Spleen (tissue), 11 donors: ENCODE data around the gene PEX10. TPM values are rescaled to one million over a fixed set of nuclear protein-coding genes. Genes with fewer than 3 reads are reported as not detected.

Experiments used
- DNase-seq: peaks from one replicate; pipeline ENCODE4 v3.0.0-alpha.2; 2020
- H3K27ac ChIP-seq, 8 donors: fragments of 200-600 bp; sonication (generic) in 7 of 8; 1 replicate in 4 of 8; 2 replicates in 4 of 8; pipeline versions ENCODE4 v1.5.0 to v1.8.0; 2016 to 2021; ENCODE audit warnings: inconsistent platforms in 4 of 8, mild to moderate bottlenecking in 4 of 8, moderate library complexity in 1 of 8
- H3K27me3 ChIP-seq, 7 donors: fragments of 200-600 bp; sonication (generic) in 6 of 7; replicated peaks in 1 of 7; 1 replicate in 4 of 7; 2 replicates in 3 of 7; pipeline versions ENCODE4 v1.5.0 to v1.8.0; 2016 to 2021; ENCODE audit warnings: inconsistent platforms in 3 of 7, mild to moderate bottlenecking in 1 of 7
- H3K36me3 ChIP-seq, 6 donors: fragments of 200-600 bp; sonication (generic) in 5 of 6; 1 replicate in 4 of 6; 2 replicates in 2 of 6; pipeline versions ENCODE4 v1.5.0 to v1.8.0; 2016 to 2021; ENCODE audit warnings: inconsistent platforms in 2 of 6
- H3K4me1 ChIP-seq, 6 donors: fragments of 200-600 bp; sonication (generic) in 5 of 6; 1 replicate in 3 of 6; 2 replicates in 3 of 6; pipeline versions ENCODE4 v1.5.0 to v1.8.0; 2016 to 2021; ENCODE audit warnings: inconsistent platforms in 3 of 6
- H3K4me3 ChIP-seq, 8 donors: fragments of 200-600 bp; sonication (generic) in 7 of 8; 1 replicate in 4 of 8; 2 replicates in 4 of 8; pipeline versions ENCODE4 v1.5.0 to v1.8.0; 2016 to 2021; ENCODE audit warnings: inconsistent platforms in 4 of 8, mild to moderate bottlenecking in 4 of 8, moderate library complexity in 2 of 8
- H3K9me3 ChIP-seq, 8 donors: fragments of 200-600 bp; sonication (generic) in 7 of 8; 1 replicate in 4 of 8; 2 replicates in 4 of 8; pipeline versions ENCODE4 v1.5.0 to v1.8.0; 2016 to 2021; ENCODE audit warnings: inconsistent platforms in 4 of 8
- POLR2A ChIP-seq, 3 donors: fragments of 450-650 bp; IDR thresholded peaks; one replicate each; pipeline ENCODE4 v1.5.1; 2017; ENCODE audit warnings: antibody characterized with exemption in 3 of 3, mild to moderate bottlenecking in 1 of 3
- POLR2AphosphoS5 ChIP-seq, 3 donors: sonication (generic); formaldehyde crosslinking; IDR thresholded peaks; one replicate each; pipeline ENCODE4 v1.5.1; 2017; ENCODE audit warnings: antibody characterized with exemption in 3 of 3
- WGBS, 5 donors: extraction: QIAGEN DNeasy Blood & Tissue Kit in 3 of 5; methylation state at CpG; one replicate each; pipeline versions ENCODE4 v1.1.5 to v1.1.7; 2013 to 2018; 5-methylcytosine and 5-hydroxymethylcytosine counted together
- intact Hi-C: fragments of 100-400 bp; cut with DNase I; formaldehyde crosslinking; loops from one replicate; pipeline ENCODE4 v1.15.0; 2023; ENCODE audit warnings: low total_unique reads
- polyA plus RNA-seq, 3 donors: library from polyadenylated mRNA; stranded (reverse); fragments of 200-250 nt; gene quantifications; one replicate each; pipeline ENCODE4 v1.2.1, GENCODE V29; 2013
- total RNA-seq, 7 donors: library from RNA; depleted of rRNA in 3 of 7; stranded (reverse); fragments of >200 nt in 3 of 7; fragmentation: NEBNext Ultra II Directional in 4 of 7; extraction: Animal tissue kit (Norgen Biotek cat#: 25700) in 4 of 7; gene quantifications; one replicate each; pipeline versions ENCODE4 v1.1.0 to v1.2.1, GENCODE V29; 2016 to 2021
- TF ChIP-seq, protein P1 (sequence below), 11 experiments: fragments of 200-600 bp in 7 of 11; fragments of 450-650 bp in 4 of 11; sonication (generic) in 4 of 11; IDR thresholded peaks in 8 of 11; conservative IDR thresholded peaks in 3 of 11; 1 replicate in 7 of 11; 2 replicates in 4 of 11; pipeline versions ENCODE4 v1.4.0 to v1.8.0; 2016 to 2021; ENCODE audit warnings: antibody characterized with exemption in 11 of 11, inconsistent platforms in 4 of 11, mild to moderate bottlenecking in 1 of 11
- donor health status: healthy with polysubstance abuse.
- donor health status: DM: no; HTN: no; CAD: no; lungs with moderate emphysema.
- donor health status: DM: no; HTN: no; CAD: no.
- donor health status: Bipolar disorder and iron deficiency.
- donor health status: healthy.
- donor health status: DM: no; HTN: no; CAD: no.
- donor health status: DM: yes; HTN: yes; CAD: no.

The PEX10 gene
- total and polyA plus RNA-seq, 10 donors = 10.2 to 19.1 (median 16.1) TPM

DNA sequence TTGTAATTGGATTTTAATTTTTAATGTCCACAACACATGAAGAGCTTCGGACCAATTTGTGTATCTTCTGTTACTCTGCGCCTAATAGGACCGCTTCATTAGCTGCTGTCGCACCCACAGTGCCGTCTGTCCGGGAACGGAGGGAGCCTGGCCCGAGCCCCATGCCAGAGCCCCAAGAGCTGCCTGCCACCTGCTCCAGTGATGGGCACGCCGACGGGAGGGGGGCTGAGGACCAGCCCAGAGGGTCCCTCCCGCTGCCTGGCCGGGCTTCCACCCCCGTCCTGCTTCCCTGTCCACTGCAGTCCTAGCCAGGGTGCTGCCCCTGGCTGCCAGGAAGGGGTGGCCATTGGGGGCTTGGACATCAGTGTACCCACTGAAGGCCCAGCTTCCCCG, 33.5 kb upstream of the PEX10 start:
- H3K4me3 ChIP-seq = no peak overlapping the region
- 76 to 90% (median 88%) methylated on average over 8 to 15 of the region's 15 CpGs for WGBS, 5 donors
- H3K9me3 ChIP-seq = no peaks in the 10 kb centered on the region
- TF ChIP-seq POLR2AphosphoS5 (IDR thresholded peaks at IDR 0.05) = no peak
- TF ChIP-seq, protein P1, sequence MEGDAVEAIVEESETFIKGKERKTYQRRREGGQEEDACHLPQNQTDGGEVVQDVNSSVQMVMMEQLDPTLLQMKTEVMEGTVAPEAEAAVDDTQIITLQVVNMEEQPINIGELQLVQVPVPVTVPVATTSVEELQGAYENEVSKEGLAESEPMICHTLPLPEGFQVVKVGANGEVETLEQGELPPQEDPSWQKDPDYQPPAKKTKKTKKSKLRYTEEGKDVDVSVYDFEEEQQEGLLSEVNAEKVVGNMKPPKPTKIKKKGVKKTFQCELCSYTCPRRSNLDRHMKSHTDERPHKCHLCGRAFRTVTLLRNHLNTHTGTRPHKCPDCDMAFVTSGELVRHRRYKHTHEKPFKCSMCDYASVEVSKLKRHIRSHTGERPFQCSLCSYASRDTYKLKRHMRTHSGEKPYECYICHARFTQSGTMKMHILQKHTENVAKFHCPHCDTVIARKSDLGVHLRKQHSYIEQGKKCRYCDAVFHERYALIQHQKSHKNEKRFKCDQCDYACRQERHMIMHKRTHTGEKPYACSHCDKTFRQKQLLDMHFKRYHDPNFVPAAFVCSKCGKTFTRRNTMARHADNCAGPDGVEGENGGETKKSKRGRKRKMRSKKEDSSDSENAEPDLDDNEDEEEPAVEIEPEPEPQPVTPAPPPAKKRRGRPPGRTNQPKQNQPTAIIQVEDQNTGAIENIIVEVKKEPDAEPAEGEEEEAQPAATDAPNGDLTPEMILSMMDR (IDR thresholded peaks at IDR 0.05 in 8 of 11, conservative IDR thresholded peaks at IDR 0.05 in 3 of 11) = no peak
- TF ChIP-seq POLR2A (IDR thresholded peaks at IDR 0.05) = no peak
- H3K27me3 ChIP-seq = peaks cover 0 to 60% (median 39%) of the 10 kb centered on the region in 7 donors
- H3K36me3 ChIP-seq = no peaks in the 10 kb centered on the region
- intact Hi-C loops = no loop called here
- no peak for DNase-seq
- peaks cover 0 to 33% (median 14%) of the 10 kb centered on the region in 6 donors for H3K4me1 ChIP-seq
- no peak overlapping the region for H3K27ac ChIP-seq

DNA sequence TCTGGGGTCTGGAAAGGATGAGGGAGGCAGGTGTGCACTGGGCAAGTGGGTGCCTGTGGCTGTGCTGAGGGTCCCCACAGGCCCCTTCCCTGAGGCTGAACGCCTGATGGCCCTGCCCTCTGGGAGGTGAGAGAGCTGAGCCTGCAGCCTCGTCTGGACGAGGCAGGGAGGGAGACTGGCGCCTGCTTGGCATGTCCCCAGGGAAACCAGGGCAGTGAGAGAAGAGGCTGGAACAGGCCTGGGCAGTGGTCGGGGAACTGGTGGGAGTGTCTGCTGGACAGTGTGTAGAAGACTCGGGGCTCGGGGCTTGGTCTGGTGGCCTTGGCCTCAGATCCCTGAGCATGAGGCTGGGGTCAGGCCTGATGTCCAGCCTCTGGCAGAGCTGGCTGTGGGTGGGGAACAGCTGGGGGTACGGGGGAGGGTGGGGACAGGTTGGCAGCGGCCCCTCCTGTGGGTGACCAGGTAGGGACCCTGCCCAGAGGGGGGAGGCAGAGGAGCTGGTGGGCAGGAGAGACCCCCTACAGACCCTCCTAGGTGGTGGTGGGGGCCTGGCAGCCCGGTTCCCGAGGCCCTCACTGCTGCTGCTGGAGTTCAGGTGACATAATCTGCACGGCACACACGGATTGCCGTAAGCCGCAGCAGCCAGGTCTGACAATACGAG, 32.9 kb upstream of the PEX10 start:
- H3K9me3 ChIP-seq = no peaks in the 10 kb centered on the region
- intact Hi-C loops = no loop called here
- DNase-seq = no peak
- no peak overlapping the region for H3K4me3 ChIP-seq
- H3K27me3 ChIP-seq = peaks cover 0 to 60% (median 39%) of the 10 kb centered on the region in 7 donors
- H3K4me1 ChIP-seq = peaks cover 0 to 33% (median 14%) of the 10 kb centered on the region in 6 donors
- TF ChIP-seq, protein P1 (IDR thresholded peaks at IDR 0.05 in 8 of 11, conservative IDR thresholded peaks at IDR 0.05 in 3 of 11) = no peak
- TF ChIP-seq POLR2A (IDR thresholded peaks at IDR 0.05) (no peak), POLR2AphosphoS5 (IDR thresholded peaks at IDR 0.05) (no peak)
- 66 to 74% (median 73%) methylated on average over 13 to 16 of the region's 16 CpGs for WGBS, 5 donors
- H3K36me3 ChIP-seq = no peaks in the 10 kb centered on the region
- H3K27ac ChIP-seq = no peak overlapping the region

DNA sequence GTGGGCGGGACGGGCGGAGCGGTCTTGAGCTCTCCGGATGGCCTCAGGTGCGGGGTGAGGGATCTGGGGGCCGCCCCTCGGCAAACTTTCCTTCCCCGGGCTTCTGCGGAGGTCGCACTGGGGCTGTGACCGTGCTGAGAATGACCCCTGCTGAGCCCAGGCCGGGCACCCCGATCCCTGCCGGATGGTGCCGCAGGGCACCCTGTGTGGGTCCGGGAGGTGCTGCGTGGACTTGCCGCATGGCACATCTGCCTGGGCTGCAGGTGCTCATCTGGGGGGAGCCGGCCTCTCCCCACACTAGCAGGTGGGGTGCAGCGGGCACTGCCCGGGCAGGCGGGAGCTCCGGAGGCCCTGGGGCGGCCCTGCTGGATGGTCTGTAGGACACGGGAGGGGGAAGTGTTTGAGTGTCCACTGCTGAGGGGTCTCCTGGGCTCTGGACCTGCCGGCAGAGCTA, 31.8 kb upstream of the PEX10 start:
- H3K27me3 ChIP-seq = peaks cover 0 to 72% (median 39%) of the 10 kb centered on the region in 7 donors
- peaks cover 0 to 33% (median 14%) of the 10 kb centered on the region in 6 donors for H3K4me1 ChIP-seq
- no peak for DNase-seq
- no peaks in the 10 kb centered on the region for H3K9me3 ChIP-seq
- 40 to 60% (median 45%) methylated on average over 15 to 27 of the region's 27 CpGs for WGBS, 5 donors
- peak overlapping the region in 1 of 8 donors; percentile 45 for H3K4me3 ChIP-seq
- intact Hi-C loops = no loop called here
- no peaks in the 10 kb centered on the region for H3K36me3 ChIP-seq
- no peak overlapping the region for H3K27ac ChIP-seq
- TF ChIP-seq, protein P1 (IDR thresholded peaks at IDR 0.05 in 8 of 11, conservative IDR thresholded peaks at IDR 0.05 in 3 of 11) = no peak
- TF ChIP-seq POLR2A (IDR thresholded peaks at IDR 0.05) = no peak
- no peak for TF ChIP-seq POLR2AphosphoS5 (IDR thresholded peaks at IDR 0.05)

DNA sequence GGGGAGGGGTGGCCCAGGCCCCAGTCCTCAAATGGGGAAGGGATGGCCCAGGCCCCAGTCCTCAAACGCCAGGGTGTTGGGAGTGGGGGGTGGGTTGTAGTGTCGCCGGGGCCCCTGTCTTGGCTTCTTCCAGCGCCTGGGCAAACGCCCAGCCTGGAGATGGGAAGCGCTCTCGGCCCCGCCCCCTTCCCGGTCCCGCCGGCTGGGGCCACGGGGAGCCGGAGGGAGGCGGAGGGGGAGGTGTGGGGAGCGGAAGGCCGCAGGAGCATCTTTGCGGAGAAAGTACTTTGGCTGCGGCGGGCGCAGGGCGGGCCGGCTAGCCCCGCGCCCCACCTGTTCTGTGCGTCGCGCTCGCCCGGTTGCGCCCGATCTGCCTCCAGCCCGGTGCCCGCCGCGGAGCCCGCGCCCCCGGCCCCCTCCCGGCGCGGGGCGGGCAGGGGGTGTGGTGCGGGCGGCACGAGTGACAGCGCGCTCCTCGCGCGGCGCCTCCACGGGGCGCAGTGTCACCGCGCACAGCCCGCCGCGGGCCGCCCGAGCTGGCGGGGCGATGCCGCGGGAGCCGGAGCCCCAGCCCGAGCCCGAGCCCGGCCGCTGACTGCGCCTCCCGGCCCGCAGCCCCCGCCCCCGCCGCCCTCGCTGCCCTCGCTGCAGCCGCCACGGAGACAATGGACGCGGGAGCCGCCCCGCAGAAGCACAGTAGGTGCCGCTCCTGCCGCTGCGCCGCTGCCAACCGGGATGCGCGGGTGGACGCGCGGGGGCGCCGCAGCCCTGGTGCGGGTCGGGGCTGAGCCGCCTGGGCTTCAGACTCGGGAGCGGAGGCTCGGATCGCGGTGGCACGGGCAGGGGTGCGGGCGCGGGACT, 31.1 kb upstream of the PEX10 start:
- WGBS, 5 donors = 2 to 4% (median 2%) methylated on average over 17 to 107 of the region's 107 CpGs
- no peak for DNase-seq
- Histone ChIP-seq H3K4me3 (peak overlapping the region in 1 of 8 donors; percentile 45), H3K27me3 (peaks cover 0 to 78% (median 39%) of the 10 kb centered on the region in 7 donors), H3K36me3 (no peaks in the 10 kb centered on the region), H3K4me1 (peaks cover 0 to 33% (median 14%) of the 10 kb centered on the region in 6 donors), H3K27ac (no peak overlapping the region), H3K9me3 (no peaks in the 10 kb centered on the region)
- intact Hi-C loops = no loop called here
- TF ChIP-seq POLR2A (IDR thresholded peaks at IDR 0.05) = no peak
- TF ChIP-seq, protein P1 (IDR thresholded peaks at IDR 0.05 in 8 of 11, conservative IDR thresholded peaks at IDR 0.05 in 3 of 11) = peak in 1 of 11 experiments; percentile 10
